ENCODE results near the gene CDC42SE1.
"Not testable (repeated sequence)": the region's sequence is repeated elsewhere in the genome, so short reads cannot be mapped to it uniquely, and the experiment has no call there.

CDC42SE1 gene, protein sequence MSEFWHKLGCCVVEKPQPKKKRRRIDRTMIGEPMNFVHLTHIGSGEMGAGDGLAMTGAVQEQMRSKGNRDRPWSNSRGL

DNA sequence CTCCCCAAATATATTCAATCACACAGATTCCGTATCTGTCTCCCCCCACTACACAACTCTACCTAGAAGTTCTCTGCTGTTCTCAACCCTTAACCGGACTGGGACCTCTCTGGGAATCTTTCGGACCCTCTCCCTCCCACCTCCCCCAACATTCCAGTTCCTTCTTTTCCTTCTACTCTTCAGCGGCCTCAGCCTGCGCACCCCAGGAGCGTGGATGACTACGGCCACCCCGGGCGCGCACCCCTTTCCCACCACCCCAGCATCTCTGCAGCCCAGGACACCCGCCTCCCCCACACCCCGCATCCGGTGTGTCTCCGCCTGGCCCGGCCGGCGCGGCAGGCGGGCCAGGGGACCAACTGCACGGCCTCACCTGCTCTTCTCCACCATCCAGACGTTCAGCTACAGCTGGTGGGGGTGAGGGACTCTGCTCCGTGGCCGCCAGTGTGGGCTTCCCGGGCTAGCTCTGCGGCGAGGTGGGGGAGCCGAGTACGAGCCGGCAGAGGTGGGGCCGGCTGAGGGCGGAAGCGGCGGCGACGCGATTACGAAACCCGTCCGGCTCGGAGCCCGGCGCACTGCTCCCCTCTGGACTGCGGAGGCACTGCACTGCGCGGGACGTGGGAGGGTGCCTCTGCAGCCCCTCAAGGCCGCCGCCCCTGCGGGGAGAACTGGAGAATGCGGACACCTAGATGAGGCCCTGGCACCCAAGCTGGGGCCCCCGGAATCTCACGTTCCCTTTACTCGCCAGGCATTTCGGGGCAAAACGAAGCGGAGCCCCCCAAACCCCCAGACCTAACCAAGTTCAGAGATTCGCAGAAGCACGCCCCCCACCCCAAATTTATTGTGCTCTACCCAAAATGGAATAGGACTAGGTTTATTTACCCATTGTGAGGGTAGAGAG, at the start of gene CDC42SE1:
TSS of gene CDC42SE1 (minus strand) at position 514 of the 898 bp plus-strand sequence. CDS start 3,892 bp downstream, outside the sequence.
- DNase-seq (ENCODE audit: low read depth): peak; percentile 74

DNA sequence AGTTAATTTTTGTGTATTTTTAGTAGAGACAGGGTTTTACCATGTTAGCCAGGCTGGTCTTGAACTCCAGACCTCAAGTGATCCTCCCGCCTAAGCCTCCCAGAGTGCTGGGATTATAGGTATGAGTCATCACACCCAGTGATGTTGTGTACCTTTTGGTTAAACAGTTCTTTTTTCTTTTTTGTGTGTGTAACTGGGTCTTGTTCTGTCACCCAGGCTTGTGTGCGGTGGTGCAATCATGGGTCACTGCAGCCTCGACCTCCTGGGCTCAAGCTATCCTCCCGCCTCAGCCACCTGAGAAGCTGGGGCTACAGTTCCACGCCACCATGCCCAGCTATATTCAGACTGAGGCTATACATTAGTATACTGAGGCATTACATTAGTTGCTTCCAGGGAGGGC, 48.9 kb upstream of the CDC42SE1 start:
- no peak for DNase-seq (ENCODE audit: low read depth)

DNA sequence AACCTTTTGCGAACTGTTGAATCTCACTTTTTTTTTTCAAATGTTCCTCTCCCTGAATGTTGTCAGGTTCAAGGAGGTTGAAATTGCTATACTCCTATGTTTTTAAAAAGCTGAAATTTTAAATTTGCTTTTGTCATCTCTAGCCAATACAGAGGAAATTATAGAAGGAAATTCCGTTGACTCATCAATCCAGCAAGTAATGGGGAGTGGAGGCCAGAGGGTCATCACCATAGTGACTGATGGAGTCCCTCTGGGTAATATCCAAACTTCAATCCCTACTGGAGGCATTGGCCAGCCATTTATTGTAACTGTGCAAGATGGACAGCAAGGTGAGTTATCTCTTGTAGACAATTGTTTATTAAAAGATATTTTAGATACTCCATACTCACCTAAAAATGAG, 47.5 kb upstream of the CDC42SE1 start:
- no peak for DNase-seq (ENCODE audit: low read depth)

DNA sequence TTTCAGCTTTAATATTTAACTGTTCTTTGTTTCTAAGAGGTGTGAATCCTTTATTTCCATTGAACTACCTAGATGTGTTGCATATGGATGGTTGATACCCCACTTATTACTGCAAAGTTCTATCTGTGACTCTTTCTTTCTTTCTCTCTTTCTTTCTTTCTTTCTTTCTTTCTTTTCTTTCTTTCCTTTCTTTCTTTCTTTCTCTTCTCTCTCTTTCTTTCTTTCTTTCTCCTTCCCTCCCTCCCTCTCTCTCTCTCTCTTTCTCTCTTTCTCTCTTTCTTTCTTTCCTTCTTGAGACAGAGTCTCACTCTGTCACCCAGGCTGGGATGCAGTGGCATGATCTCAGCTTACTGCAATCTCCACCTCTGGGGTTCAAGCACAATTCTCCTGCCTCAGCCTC, 45.2 kb upstream of the CDC42SE1 start:
- no peak for DNase-seq (ENCODE audit: low read depth)

DNA sequence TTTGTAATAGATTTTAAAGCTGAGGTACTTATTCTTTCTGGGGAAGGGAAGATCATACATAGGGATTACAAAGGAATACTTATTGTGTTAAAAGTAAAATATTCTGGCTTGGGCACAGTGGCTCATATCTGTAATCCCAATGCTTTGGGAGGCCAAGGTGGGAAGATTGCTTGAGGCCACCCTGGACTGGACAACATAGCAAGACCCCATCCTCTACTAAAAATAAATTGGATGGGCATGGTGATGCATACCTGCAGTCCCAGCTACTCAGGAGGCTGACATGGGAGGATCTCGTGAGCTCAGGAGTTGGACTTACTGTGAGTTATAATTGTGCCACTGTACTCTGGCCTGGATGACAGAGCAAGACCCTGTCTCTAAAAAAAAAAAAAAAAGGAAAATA, 38.7 kb upstream of the CDC42SE1 start:
- DNase-seq (ENCODE audit: low read depth): no peak

DNA sequence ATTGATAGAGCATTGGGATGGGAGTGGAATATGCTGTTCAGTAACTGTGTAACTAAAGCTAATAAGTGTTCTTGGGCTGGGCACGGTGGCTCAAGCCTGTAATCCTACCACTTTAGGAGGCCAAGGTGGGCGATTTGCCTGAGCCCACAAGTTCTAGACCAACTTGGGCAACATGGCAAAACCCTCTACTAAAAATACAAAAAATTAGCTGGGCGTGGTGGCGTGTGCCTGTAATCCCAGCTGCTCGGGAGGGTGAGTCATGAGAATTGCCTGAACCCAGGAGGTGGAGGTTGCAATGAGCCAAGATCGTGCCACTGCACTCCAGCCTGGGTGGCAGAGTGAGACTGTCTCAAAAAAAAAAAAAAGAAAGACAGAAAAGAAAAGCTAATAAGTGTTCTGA, 38.0 kb upstream of the CDC42SE1 start:
- not testable (repeated sequence) for DNase-seq (ENCODE audit: low read depth)

DNA sequence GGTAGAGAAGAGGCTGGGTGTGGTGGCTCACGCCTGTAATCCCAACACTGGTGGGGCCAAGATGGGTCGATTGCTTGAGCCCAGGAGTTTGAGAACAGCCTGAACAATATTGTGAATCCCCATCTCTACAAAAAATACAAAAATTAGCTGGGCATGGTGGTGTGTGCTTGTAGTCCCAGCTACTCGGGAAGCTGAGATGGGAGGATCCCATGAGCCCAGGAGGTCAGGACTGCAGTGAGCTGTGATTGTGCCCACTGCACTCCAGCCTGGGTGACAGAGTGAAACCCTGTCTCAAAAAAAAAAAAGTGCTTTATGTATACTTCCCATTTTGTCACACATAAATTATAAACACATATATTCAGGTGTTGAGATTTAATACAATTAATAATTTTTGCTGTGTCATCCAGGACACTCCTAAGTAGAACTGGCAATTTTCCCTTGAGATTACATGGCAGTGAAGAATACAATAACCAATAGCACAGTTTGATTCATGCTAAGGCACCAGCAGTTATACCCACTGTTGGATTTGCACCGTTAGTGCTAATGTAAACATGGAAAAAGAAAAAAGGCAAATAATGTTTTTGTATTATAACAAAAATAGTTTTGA, 26.6 kb upstream of the CDC42SE1 start:
- no peak for DNase-seq (ENCODE audit: low read depth)

DNA sequence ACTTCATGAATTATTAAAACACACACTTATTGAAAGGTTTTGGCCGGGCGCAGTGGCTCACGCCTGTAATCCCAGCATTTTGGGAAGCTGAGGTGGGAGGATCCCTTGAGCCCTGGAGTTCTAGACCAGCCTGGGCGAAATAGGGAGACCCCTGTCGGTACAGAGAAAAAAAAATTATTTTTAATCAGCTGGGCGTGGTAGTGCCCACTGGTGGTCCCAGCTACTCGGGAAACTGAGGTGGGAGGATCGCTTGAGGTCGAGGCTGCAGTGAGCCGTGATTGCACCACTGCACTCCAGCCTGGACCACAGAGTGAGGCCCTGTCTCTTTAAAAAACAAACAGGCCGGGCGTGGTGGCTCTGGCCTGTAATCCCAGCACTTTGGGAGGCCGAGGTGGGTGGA, 12.8 kb upstream of the CDC42SE1 start:
- no peak for DNase-seq (ENCODE audit: low read depth)

DNA sequence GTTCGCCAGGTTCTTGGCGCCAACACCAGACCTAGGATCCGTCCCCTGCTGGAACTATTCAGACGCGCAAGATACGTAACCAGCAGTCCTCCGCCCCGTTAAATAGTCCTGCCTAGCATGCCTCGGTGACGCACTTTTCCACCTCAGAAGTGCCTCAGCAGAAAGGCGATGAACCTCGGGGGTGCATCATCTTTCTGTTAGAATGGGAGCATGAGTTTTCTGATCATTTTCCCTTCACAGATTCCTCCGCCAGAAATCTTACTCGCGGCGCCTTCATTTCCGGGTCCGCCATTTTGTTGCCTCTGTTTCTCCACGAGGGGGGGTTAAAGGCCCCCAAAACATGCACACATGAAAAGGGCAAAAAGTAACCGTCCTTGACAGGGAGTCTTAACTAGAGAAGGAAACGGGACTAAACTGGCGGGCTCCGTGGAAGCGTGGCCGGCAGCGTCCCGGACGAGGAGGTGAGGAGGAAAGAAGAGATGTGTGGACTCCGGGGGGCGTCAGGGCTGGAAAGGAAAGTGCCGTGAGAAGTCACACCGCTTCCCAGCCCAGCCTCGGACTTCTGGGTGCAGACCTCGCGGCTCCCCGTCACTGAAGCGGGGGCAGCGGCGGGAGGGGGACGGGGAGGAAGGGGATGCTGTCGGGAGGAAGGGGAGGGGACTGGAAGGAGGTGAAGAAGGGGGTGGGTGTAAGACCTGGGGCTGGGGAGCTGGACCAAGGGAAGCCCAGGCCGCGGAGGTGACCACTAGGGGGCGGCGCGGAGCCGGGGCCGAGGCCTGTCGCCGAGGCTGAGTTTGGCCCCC, 11.3 kb upstream of the CDC42SE1 start, which contains the start of gene GABPB2:
TSS of gene GABPB2 (plus strand) at position 288 of the 803 bp plus-strand sequence. CDS start 17,429 bp downstream, outside the sequence.
- DNase-seq (ENCODE audit: low read depth): peak; percentile 80

DNA sequence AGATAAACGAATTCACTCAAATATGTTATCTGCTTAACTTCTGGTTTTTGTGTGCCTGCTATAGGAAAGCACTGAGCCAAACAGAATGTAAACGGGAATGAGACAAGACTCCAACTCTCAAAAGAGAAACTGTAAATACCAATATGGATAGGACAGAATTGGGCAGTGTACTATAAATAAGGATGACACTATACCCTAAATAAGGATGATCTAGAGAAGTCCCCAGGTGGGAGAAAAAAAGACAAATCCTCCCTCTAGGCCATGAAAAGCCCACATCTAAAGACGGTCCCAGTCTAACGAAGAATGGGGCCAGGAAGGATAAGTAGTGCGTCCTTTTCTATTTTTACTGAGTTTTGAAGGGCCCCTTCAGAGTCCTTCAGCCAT, 9.7 kb upstream of the CDC42SE1 start:
- no peak for DNase-seq (ENCODE audit: low read depth)

DNA sequence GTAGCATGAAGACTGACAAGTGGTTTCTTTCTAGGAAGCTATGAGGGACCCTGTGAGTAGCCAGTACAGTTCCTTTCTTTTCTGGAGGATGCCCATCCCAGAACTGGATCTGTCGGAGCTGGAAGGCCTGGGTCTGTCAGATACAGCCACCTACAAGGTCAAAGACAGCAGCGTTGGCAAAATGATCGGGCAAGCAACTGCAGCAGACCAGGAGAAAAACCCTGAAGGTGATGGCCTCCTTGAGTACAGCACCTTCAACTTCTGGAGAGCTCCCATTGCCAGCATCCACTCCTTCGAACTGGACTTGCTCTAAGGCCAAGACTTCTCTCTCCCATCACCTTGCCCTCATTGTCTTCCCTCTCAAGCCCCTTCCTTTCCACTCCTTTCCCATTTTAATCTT, 7.8 kb upstream of the CDC42SE1 start:
- no peak for DNase-seq (ENCODE audit: low read depth)

DNA sequence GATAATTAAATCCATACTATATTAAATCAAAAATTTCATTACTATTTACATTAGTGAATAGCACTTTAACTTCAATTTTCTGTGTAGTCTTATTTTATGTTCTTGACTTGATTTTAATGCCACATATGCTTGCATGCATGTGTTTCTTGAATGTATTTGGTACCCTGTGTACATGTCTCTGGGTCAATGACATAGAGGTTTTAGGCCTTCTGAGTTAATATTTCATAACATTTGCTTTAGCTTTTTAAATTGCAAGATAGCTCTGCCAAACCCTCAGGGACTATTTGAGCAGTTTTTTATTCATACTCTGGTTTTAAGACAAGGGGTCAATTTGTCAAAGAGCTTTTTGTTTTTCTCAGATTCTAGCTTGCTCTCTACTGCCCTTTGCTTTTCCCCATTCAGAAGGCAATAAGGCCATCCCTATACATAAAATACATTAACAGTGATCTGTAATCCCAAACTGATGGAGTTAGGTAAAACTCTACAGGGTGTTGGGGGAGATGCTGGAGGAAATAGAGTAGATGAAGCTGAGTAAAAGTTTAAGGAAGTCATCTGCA, 5.7 kb upstream of the CDC42SE1 start:
- no peak for DNase-seq (ENCODE audit: low read depth)

DNA sequence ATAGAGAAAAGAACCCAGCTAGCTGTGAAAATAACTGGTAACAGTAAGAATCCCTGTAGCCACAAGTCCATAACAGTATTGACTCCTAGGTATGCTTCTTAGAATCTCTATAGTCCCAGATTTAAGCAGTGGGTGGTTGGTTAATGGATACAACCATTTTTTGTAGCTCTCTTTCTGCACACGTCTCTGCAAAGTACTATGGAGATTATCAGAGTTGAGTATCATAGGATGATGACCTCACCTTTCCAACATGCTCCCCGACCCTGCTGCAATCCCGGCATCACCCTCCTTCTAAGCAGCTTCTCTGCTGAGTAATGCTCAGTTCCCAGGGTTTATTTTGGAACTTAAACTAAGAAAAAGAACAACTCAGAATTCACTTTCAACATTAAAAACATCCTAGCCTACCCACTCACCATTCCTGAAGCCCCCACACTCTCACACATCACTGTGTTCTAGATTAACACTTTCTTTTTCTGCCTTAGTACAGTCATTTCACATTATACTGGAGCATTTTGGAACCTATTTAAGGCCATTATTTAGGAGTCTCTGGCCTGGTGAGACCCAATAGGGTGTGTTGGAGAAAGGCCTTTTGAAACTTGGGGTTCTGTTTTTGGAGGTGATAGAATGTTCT, 3.4 kb upstream of the CDC42SE1 start:
- no peak for DNase-seq (ENCODE audit: low read depth)

DNA sequence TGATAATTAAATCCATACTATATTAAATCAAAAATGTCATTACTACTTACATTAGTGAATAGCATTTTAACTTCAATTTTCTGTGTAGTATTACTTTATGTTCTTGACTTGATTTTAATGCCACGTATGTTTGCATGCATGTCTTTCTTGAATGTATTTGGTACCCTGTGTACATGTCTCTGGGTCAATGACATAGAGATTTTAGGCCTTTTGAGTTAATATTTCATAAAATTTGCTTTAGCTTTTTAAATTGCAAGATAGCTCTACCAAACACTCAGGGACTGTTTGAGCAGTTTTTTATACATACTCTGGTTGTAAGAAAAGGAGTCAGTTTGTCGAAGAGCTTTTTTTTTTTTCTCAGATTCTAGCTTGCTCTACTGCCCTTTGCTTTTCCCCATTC, 2.3 kb upstream of the CDC42SE1 start:
- DNase-seq (ENCODE audit: low read depth): no peak

DNA sequence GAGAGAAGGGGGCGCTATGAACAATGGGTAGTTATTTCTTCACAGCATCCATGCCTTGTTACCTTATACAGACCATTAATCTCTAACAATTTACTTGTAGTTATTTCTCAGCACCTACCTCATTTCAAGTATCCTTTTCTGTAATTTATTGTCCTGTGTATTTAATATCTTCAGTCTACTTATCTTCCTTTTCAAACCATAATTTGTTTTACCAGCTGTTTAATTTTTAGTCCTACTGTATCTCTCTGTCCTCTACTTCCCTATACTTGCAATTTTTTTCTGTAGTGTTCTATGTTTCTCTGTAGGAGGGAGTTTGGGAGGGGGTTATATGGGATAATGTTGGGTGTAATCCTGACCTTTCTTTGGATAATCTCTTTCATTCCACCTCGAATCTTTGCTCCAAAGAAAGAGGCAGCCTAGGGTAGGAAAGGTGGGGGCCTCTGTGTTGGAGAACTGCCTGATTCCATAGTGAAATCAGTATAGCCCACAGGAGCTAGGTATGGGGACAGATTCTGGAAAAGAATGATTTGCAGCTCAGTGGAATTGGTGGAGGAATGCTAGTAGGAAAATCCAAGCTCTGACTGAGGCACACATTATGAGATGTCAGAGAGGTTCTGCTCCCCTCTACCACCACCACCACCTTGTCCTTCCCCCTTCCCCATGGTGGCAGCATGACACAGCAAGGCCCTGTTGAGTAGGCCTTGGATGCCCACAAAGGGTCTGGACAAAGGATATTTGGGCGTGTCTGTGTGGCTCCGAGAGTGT, 1.4 kb upstream of the CDC42SE1 start:
- no peak for DNase-seq (ENCODE audit: low read depth)

DNA sequence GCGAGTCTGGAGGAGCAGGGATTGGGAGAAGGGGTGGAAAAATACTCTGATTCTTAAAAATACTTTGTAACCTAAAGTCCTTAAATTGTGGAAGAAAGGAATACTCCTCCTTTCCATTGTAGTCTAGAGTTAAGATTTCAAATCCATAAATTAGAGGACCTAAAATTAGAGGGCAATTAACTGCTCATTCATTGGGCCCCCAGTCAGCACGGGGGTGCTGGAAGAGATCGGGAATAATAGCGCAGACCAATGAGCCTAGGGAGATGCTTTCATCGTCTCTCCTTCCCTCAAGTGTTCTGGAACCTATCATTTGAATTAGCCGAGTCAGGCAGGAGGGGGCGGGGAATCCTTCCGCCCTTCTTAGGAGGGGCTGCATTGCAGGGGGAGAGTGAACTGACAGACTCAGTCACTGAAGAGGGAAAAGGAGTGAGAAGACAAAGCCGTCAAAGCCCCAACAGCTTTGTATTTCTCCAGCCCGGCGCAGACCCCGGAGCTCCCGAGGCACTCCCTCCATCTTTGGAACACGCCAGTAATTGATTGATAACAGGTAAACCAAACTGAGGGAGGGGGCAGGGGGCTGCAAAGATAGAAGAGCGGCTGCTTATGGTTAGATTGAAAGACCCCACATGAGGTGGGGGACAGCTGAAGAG, 710 bp upstream of the CDC42SE1 start, which contains the start of gene MLLT11:
TSS of gene MLLT11 (plus strand) at position 391 of the 650 bp plus-strand sequence. CDS start 6,828 bp downstream, outside the sequence.
- no peak for DNase-seq (ENCODE audit: low read depth)

DNA sequence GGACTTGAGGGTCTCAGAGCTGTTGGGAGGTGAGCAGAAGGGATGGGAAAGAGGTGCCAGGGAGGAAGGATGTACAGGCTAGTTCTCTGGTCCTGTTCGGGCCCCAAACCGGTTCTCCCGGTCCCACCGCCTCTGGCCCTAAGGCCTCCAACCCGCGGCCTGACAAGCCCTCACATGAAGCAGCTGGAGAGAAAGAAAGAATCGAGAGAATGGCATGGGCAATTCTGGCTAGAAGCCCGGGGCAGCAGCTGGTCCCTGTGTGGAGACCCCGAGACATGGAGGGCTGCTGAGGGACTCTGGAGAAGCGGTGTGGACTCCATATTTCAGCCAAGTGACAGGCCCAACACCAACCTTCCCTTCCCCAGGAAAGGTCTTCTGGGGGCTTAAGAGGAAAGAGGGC, 730 bp downstream of the CDC42SE1 start:
- DNase-seq (ENCODE audit: low read depth): no peak

DNA sequence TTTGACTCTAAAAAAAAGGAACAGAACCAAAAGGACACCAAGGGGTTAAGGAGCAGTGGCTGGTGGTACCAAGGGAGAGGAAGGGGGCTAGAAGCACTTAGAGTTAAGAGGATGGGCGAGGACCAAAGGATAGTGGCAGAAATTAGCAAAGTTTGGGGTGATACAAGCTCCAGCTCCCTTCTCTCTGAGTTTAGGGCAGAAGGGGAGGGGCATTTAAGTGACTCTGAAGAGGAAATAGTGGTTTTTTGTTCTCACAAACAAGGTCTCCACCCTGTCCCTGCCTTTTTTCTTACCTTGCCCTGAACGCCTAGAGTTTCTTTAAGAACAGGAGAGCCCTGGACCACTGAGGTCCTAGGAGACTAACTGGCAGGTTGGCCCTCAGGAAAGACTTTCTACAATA, 3.3 kb downstream of the CDC42SE1 start:
- no peak for DNase-seq (ENCODE audit: low read depth)

DNA sequence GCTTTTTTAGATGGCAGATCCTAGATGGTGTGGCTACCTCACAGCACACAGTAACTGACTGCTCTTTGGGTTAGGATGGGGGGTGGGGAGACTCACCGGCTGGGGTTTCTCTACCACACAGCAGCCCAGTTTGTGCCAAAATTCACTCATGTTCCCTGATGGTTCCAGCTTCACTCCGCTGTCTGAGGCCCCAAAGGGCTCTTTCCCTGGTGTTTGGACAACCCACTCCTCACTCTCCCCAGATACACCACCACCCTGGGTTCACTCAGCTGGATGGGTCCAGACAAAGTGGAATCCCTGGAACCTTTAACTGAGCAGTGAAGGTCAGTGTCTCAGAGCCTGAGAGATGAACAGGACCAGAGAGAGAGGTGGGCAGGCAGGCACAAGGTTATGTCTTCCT, 3.8 kb downstream of the CDC42SE1 start:
- DNase-seq (ENCODE audit: low read depth): no peak

DNA sequence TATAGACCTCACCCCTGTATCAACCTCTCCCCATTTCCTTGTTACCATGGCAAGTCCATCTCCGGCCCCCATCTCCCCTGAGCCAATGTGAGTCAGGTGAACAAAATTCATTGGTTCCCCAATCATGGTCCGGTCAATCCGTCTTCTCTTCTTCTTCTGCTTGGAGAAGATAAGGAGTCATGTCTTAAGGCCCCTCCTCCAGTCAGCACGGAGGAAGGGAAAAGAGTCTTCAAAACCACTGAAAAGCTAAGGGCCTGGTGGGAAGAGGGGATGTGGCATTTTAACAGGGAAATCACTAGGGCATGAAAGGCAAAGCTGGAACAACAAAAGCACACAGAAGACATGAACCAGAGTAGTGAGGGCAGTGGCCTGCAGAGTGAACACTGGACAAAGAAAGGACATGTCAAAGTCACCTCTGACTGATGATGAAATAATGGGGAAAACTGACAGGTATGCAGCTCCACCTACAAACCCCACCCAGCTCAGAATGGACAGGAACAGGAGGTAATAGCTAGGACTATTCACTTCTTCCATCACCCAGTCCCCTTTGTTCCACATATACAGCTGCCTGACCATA, 4.4 kb downstream of the CDC42SE1 start:
- no peak for DNase-seq (ENCODE audit: low read depth)

Measured in activated gamma-delta T cell treated with anti-CD3 and anti-CD28 coated beads, Interleukin-2, amount 50 U/mL, for 16 hours (primary cell).